HepG2 (cell line): ENCODE data around the gene TUT7. TPM values are rescaled to one million over a fixed set of nuclear protein-coding genes. Genes with fewer than 3 reads are reported as not detected.

Experiments used
- ELF3 ChIP-seq: IDR thresholded peaks from 2 replicates; pipeline ENCODE4 v1.6.1; 2016; ENCODE audit warnings: missing genetic modification reagents, missing compliant biosample characterization
- GZF1 ChIP-seq: sonication (generic); formaldehyde crosslinking; IDR thresholded peaks from 2 replicates; pipeline ENCODE4 v1.5.1; 2020; ENCODE audit warnings: mild to moderate bottlenecking, missing genetic modification reagents
- HNF1B ChIP-seq: sonication (generic); formaldehyde crosslinking; IDR thresholded peaks from 2 replicates; pipeline ENCODE4 v1.5.1; 2020; ENCODE audit warnings: mild to moderate bottlenecking, moderate library complexity, missing genetic modification reagents
- MZF1 ChIP-seq: sonication (generic); formaldehyde crosslinking; IDR thresholded peaks from 2 replicates; pipeline ENCODE4 v1.8.1; 2023; ENCODE audit warnings: mild to moderate bottlenecking, missing genetic modification reagents, borderline replicate concordance
- NONO ChIP-seq, 2 experiments: fragments of 450-650 bp in 1 of 2; sonication (generic) in 1 of 2; formaldehyde crosslinking in 1 of 2; IDR thresholded peaks in 1 of 2; conservative IDR thresholded peaks in 1 of 2; 2 replicates each; pipeline versions ENCODE4 v1.6.1 to v1.8.0; 2017 to 2022; ENCODE audit warnings: mild to moderate bottlenecking in 1 of 2, missing genetic modification reagents in 1 of 2, moderate library complexity in 1 of 2
- RFXANK ChIP-seq: IDR thresholded peaks from 2 replicates; pipeline ENCODE4 v1.6.1; 2016
- SP4 ChIP-seq: sonication (generic); formaldehyde crosslinking; IDR thresholded peaks from 2 replicates; pipeline ENCODE4 v1.8.1; 2023; ENCODE audit warnings: mild to moderate bottlenecking, missing genetic modification reagents
- STAT6 ChIP-seq: sonication (generic); formaldehyde crosslinking; IDR thresholded peaks from 2 replicates; pipeline ENCODE4 v1.4.0; 2020; ENCODE audit warnings: missing genetic modification reagents, mild to moderate bottlenecking, borderline replicate concordance
- SUZ12 ChIP-seq: fragments of 150-350 bp; IDR thresholded peaks from 2 replicates; pipeline ENCODE4 v1.6.1; 2014; ENCODE audit warnings: low read depth, low read length
- TBX3 ChIP-seq: fragments of 450-650 bp; IDR thresholded peaks from 2 replicates; pipeline ENCODE4 v1.6.1; 2017; ENCODE audit warnings: antibody characterized with exemption, mild to moderate bottlenecking, inconsistent platforms, borderline replicate concordance
- ZBTB7B ChIP-seq: sonication (generic); formaldehyde crosslinking; IDR thresholded peaks from 2 replicates; pipeline ENCODE4 v1.4.0; 2020; ENCODE audit warnings: missing genetic modification reagents
- ZFP36L1 ChIP-seq: sonication (generic); formaldehyde crosslinking; IDR thresholded peaks from 2 replicates; pipeline ENCODE4 v1.8.0; 2022; ENCODE audit warnings: mild to moderate bottlenecking, missing genetic modification reagents, moderate library complexity
- ZNF282 ChIP-seq: fragments of 450-650 bp; IDR thresholded peaks from 2 replicates; pipeline ENCODE4 v1.6.1; 2018; ENCODE audit not compliant: partially characterized antibody
- ZNF382 ChIP-seq: sonication (generic); formaldehyde crosslinking; IDR thresholded peaks from 2 replicates; pipeline ENCODE4 v1.5.0; 2020; ENCODE audit warnings: missing genetic modification reagents, mild to moderate bottlenecking, borderline replicate concordance
- ZNF646 ChIP-seq: sonication (generic); formaldehyde crosslinking; IDR thresholded peaks from 2 replicates; pipeline ENCODE4 v1.9.0; 2021; ENCODE audit warnings: mild to moderate bottlenecking, missing genetic modification reagents
- ZNF737 ChIP-seq: sonication (generic); formaldehyde crosslinking; IDR thresholded peaks from 2 replicates; pipeline ENCODE4 v1.5.0; 2020; ENCODE audit warnings: missing genetic modification reagents, mild to moderate bottlenecking, borderline replicate concordance
- ZNF761 ChIP-seq: sonication (generic); formaldehyde crosslinking; conservative IDR thresholded peaks from 2 replicates; pipeline ENCODE4 v1.4.0; 2020; ENCODE audit warnings: mild to moderate bottlenecking, missing genetic modification reagents
- ZNF878 ChIP-seq: sonication (generic); formaldehyde crosslinking; IDR thresholded peaks from 2 replicates; pipeline ENCODE4 v1.8.1; 2023; ENCODE audit warnings: mild to moderate bottlenecking, missing genetic modification reagents, moderate library complexity
- polyA plus RNA-seq, 8 experiments: library from polyadenylated mRNA; depleted of rRNA in 3 of 8; stranded (reverse) in 7 of 8; unstranded in 1 of 8; fragments of >200 nt; fragmentation: Illumina TruSeq in 4 of 8; extraction: Trizol in 4 of 8; gene quantifications; 2 replicates each; pipeline versions ENCODE4 v1.2.1 to v1.2.3, GENCODE V29; 2011 to 2016; ENCODE audit warnings: low read depth in 4 of 8, missing spikeins in 1 of 8, mixed read lengths in 1 of 8; ENCODE audit not compliant: insufficient read depth in 1 of 8
- total RNA-seq, 5 experiments: library from RNA; depleted of rRNA; stranded (reverse); fragments of >200 nt; fragmentation: Illumina TruSeq; extraction: Trizol; gene quantifications; 2 replicates each; pipeline ENCODE4 v1.2.3, GENCODE V29; 2016; ENCODE audit warnings: low read depth in 1 of 5

TUT7 gene
- total and polyA plus RNA-seq, 2 of the 13 experiments (the other 11 are each of a cell fraction or from before 2014, with no cell fraction given), result 12.0 to 19.4 TPM

GRCh38 chr9:86354011-86354817, at the start of gene TUT7 (continued):
- TF ChIP-seq STAT6 (CRISPR knock-in tag), result peak; percentile 80; the same call in 1 of the 2 replicates
- TF ChIP-seq ELF3 (CRISPR knock-in tag), result 0 out of 2 replicates have a peak, but pooled peaks have one; percentile 51
- TF ChIP-seq ZBTB7B (CRISPR knock-in tag), result no peak; the same call in 1 of the 2 replicates
- TF ChIP-seq SP4, result peak; percentile 95
- TF ChIP-seq SUZ12, result no peak
- TF ChIP-seq HNF1B, result peak; percentile 40
- TF ChIP-seq NONO (IDR thresholded peaks at IDR 0.05), result no peak
- peak; percentile 91 for TF ChIP-seq NONO (CRISPR knock-in tag; conservative IDR thresholded peaks at IDR 0.05)
- 0 out of 2 replicates have a peak, but pooled peaks have one; percentile 26 for TF ChIP-seq ZNF878 (CRISPR knock-in tag)
- no peak for TF ChIP-seq ZNF737 (CRISPR knock-in tag)
- no peak for TF ChIP-seq ZNF282
- peak; percentile 23; the same call in 1 of the 2 replicates for TF ChIP-seq TBX3
- TF ChIP-seq ZNF761 (CRISPR knock-in tag), result no peak
- no peak for TF ChIP-seq ZNF646 (CRISPR knock-in tag)
- no peak for TF ChIP-seq MZF1 (CRISPR knock-in tag)
- peak; percentile 83 for TF ChIP-seq ZFP36L1
- TF ChIP-seq ZNF382 (CRISPR knock-in tag), result no peak
- TF ChIP-seq RFXANK (CRISPR knock-in tag), result no peak
- TF ChIP-seq GZF1 (CRISPR knock-in tag), result no peak; the same call in none of the 2 replicates
